Measurements from ENCODE around the gene CEP120. TPM values are rescaled to one million over a fixed set of nuclear protein-coding genes. Genes with fewer than 3 reads are reported as not detected.
"Not testable (repeated sequence)": the region's sequence is repeated elsewhere in the genome, so short reads cannot be mapped to it uniquely, and the experiment has no call there.

Gene CEP120
- total RNA-seq, 2 experiments from 2014 or later = 69.9 to 74.9 TPM

- no peak for ATAC-seq (ENCODE audit: poor library complexity)
- Histone ChIP-seq H3K4me3 (ENCODE audit: low read length) (no peak overlapping the region), H3K4me1 (ENCODE audit: insufficient read depth, low read length) (no peaks in the 10 kb centered on the region)
Observed at GRCh38 chr5:123340928-123341327, 82.3 kb downstream of the CEP120 start.

GRCh38 chr5:123308377-123308776 lies 114.8 kb downstream of the CEP120 start:
- H3K36me3 ChIP-seq (ENCODE audit: insufficient read depth, low read length); H3K36me3 Mint-ChIP-seq (ENCODE audit: low read depth); H3K27ac ChIP-seq (ENCODE audit: low read depth in 1 of 2, low read length in 2 of 2); H3K27me3 Mint-ChIP-seq; H3K27ac Mint-ChIP-seq; intact Hi-C loops (cut with DNase I, micrococcal nuclease); H3K27me3 ChIP-seq (ENCODE audit: control insufficient read depth in 1 of 2, insufficient read depth in 2 of 2, low read length in 2 of 2); DNase-seq; ATAC-seq (ENCODE audit: poor library complexity); POLR2A ChIA-PET; H3K9me3 ChIP-seq (ENCODE audit: control insufficient read depth in 1 of 2, insufficient read depth in 1 of 2, low read length in 2 of 2); H3K9me3 Mint-ChIP-seq; H3K4me3 Mint-ChIP-seq; H3K4me1 ChIP-seq (ENCODE audit: insufficient read depth, low read length); H3K4me1 Mint-ChIP-seq (ENCODE audit: low read depth); H3K4me3 ChIP-seq (ENCODE audit: low read length); CTCF ChIA-PET: not testable (repeated sequence)

More at GRCh38 chr5:123340928-123341327, 82.3 kb downstream of the CEP120 start:
- ChIA-PET CTCF (no interaction called here), POLR2A (no interaction called here)
- no peaks in the 10 kb centered on the region for H3K4me1 Mint-ChIP-seq (ENCODE audit: low read depth)
- Histone ChIP-seq H3K9me3 (ENCODE audit: control insufficient read depth in 1 of 2, insufficient read depth in 1 of 2, low read length in 2 of 2) (no peaks in the 10 kb centered on the region), H3K27ac (ENCODE audit: low read depth in 1 of 2, low read length in 2 of 2) (no peak overlapping the region), H3K27me3 (ENCODE audit: control insufficient read depth in 1 of 2, insufficient read depth in 2 of 2, low read length in 2 of 2) (no peaks in the 10 kb centered on the region), H3K36me3 (ENCODE audit: insufficient read depth, low read length) (peaks cover 3% of the 10 kb centered on the region)
- intact Hi-C loops (cut with DNase I, micrococcal nuclease) = no loop called here
- peaks cover 6% of the 10 kb centered on the region for H3K36me3 Mint-ChIP-seq (ENCODE audit: low read depth)
- no peaks in the 10 kb centered on the region for H3K9me3 Mint-ChIP-seq
- H3K4me3 Mint-ChIP-seq = no peak overlapping the region
- peaks cover 5% of the 10 kb centered on the region for H3K27me3 Mint-ChIP-seq
- no peak for DNase-seq
- no peak overlapping the region for H3K27ac Mint-ChIP-seq
- no peak for TF ChIP-seq CTCF (IDR thresholded peaks at IDR 0.05)

GRCh38 chr5:123305751-123306150 lies 117.5 kb downstream of the CEP120 start:
- H3K4me3 ChIP-seq (ENCODE audit: low read length) = no peak overlapping the region
- TF ChIP-seq CTCF (IDR thresholded peaks at IDR 0.05) = no peak
- POLR2A ChIA-PET = no interaction called here
- no peak overlapping the region for H3K4me3 Mint-ChIP-seq
- no peaks in the 10 kb centered on the region for H3K36me3 ChIP-seq (ENCODE audit: insufficient read depth, low read length)
- ATAC-seq (ENCODE audit: poor library complexity) (no peak), DNase-seq (no peak)
- no peaks in the 10 kb centered on the region for H3K9me3 Mint-ChIP-seq
- intact Hi-C loops (cut with DNase I, micrococcal nuclease) = no loop called here
- H3K27me3 ChIP-seq (ENCODE audit: control insufficient read depth in 1 of 2, insufficient read depth in 2 of 2, low read length in 2 of 2) = no peaks in the 10 kb centered on the region
- no peaks in the 10 kb centered on the region for H3K9me3 ChIP-seq (ENCODE audit: control insufficient read depth in 1 of 2, insufficient read depth in 1 of 2, low read length in 2 of 2)
- H3K4me1 Mint-ChIP-seq (ENCODE audit: low read depth) = no peaks in the 10 kb centered on the region
- no peak overlapping the region for H3K27ac Mint-ChIP-seq
- H3K27me3 Mint-ChIP-seq = peaks cover 8% of the 10 kb centered on the region
- CTCF ChIA-PET = no interaction called here
- no peaks in the 10 kb centered on the region for H3K36me3 Mint-ChIP-seq (ENCODE audit: low read depth)
- H3K4me1 ChIP-seq (ENCODE audit: insufficient read depth, low read length) = no peaks in the 10 kb centered on the region
- H3K27ac ChIP-seq (ENCODE audit: low read depth in 1 of 2, low read length in 2 of 2) = no peak overlapping the region

GRCh38 chr5:123304777-123305316 lies 118.4 kb downstream of the CEP120 start:
- ChIA-PET POLR2A (no interaction called here), CTCF (no interaction called here)
- ATAC-seq (ENCODE audit: poor library complexity) (no peak), DNase-seq (no peak)
- intact Hi-C loops (cut with DNase I, micrococcal nuclease) = no loop called here
- Mint-ChIP-seq H3K9me3 (peaks cover 4% of the 10 kb centered on the region), H3K36me3 (ENCODE audit: low read depth) (no peaks in the 10 kb centered on the region), H3K27me3 (peaks cover 16% of the 10 kb centered on the region), H3K4me1 (ENCODE audit: low read depth) (no peaks in the 10 kb centered on the region), H3K4me3 (no peak overlapping the region), H3K27ac (no peak overlapping the region)
- Histone ChIP-seq H3K4me3 (ENCODE audit: low read length) (no peak overlapping the region), H3K27me3 (ENCODE audit: control insufficient read depth in 1 of 2, insufficient read depth in 2 of 2, low read length in 2 of 2) (peaks cover 0 to 3% of the 10 kb centered on the region in 2 experiments), H3K9me3 (ENCODE audit: control insufficient read depth in 1 of 2, insufficient read depth in 1 of 2, low read length in 2 of 2) (no peaks in the 10 kb centered on the region), H3K27ac (ENCODE audit: low read depth in 1 of 2, low read length in 2 of 2) (no peak overlapping the region), H3K4me1 (ENCODE audit: insufficient read depth, low read length) (no peaks in the 10 kb centered on the region), H3K36me3 (ENCODE audit: insufficient read depth, low read length) (no peaks in the 10 kb centered on the region)
- no peak for TF ChIP-seq CTCF (IDR thresholded peaks at IDR 0.05)
